Stomach (tissue), 4 donors: ENCODE measurements around the gene POLA1.

Experiments used
- CTCF ChIP-seq, 7 experiments: fragments of 450-650 bp in 4 of 7; fragments of 200-600 bp in 3 of 7; sonication (generic) in 3 of 7; IDR thresholded peaks; one replicate each; pipeline ENCODE4 v1.5.1; 2016 to 2019; ENCODE audit warnings: antibody characterized with exemption in 7 of 7, control low read depth in 2 of 7, mild to moderate bottlenecking in 1 of 7
- POLR2AphosphoS5 ChIP-seq, 3 donors: sonication (generic); formaldehyde crosslinking; IDR thresholded peaks; one replicate each; pipeline ENCODE4 v1.6.1; 2016; ENCODE audit warnings: antibody characterized with exemption in 3 of 3

DNA sequence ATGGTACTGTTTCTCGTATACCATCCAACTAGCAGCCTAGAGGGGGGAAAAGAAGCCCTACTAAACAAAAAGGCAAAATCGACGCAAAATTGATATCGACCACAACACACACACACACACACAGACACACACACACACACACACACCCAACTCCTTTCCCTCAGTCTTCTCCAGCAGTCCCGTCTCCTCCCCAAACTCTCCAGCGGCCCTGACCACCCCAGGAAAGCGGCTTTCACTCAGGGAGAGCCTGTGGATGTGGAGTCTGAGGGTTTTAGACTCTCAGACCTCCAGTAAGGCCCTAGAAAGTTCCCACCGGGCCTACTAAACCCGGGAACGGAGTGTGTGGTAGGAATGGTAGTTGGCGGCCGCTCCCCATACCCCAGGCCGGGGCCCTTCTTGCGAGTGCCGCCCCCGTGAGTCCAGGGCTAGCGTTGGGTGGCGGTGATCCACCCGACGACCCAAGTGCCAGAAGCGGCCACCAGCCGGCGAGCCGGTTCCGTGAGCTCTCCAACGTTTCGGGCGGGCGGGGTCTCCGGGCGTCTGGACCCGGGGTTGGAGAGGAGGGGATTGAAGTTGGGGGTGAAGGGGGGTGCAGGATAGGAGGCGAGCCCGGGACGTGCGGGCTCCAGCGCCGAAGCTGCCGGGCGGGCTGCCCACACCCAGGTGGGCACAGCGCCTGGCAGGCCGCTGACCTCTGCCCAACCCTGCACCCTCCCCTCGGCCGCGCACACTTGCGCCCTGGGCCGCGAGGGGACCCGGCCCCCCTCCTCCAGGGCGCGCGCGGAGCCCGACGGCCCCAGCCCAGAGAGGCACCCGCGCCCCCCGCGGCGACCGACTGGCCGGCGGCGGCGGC, 308.3 kb downstream of the POLA1 start:
- TF ChIP-seq CTCF (IDR thresholded peaks at IDR 0.05) (no peak), POLR2AphosphoS5 (IDR thresholded peaks at IDR 0.05) (no peak)
